ENCODE results near the gene AK2.

The AK2 gene

GRCh38 chr1:33024430-33025179, 12.1 kb downstream of the AK2 start:
- peak; percentile 28 to 70 (median 60) for DNase-seq (ENCODE audit: low read depth in 3 of 3)

GRCh38 chr1:33022650-33023200, 14.0 kb downstream of the AK2 start:
- DNase-seq (ENCODE audit: low read depth in 3 of 3), result no peak

GRCh38 chr1:33021567-33022431, 14.9 kb downstream of the AK2 start:
- no peak for DNase-seq (ENCODE audit: low read depth in 3 of 3)

- no peak for DNase-seq (ENCODE audit: low read depth in 3 of 3)
Measured at GRCh38 chr1:33018112-33018511, 18.6 kb downstream of the AK2 start.

- no peak for DNase-seq (ENCODE audit: low read depth in 3 of 3)
Measured at GRCh38 chr1:33017175-33017574, 19.5 kb downstream of the AK2 start.

GRCh38 chr1:33015216-33015615, 21.5 kb downstream of the AK2 start:
- no peak for DNase-seq (ENCODE audit: low read depth in 3 of 3)

GRCh38 chr1:33014464-33015163, 22.1 kb downstream of the AK2 start:
- no peak for DNase-seq (ENCODE audit: low read depth in 3 of 3)

- no peak for DNase-seq (ENCODE audit: low read depth in 3 of 3)
Measured at GRCh38 chr1:33013791-33014190, 22.9 kb downstream of the AK2 start.

GRCh38 chr1:33012165-33012564, 24.5 kb downstream of the AK2 start:
- no peak for DNase-seq (ENCODE audit: low read depth in 3 of 3)

GRCh38 chr1:33010932-33011731, 25.6 kb downstream of the AK2 start:
- no peak for DNase-seq (ENCODE audit: low read depth in 3 of 3)

GRCh38 chr1:33009561-33009960, 27.1 kb downstream of the AK2 start:
- no peak for DNase-seq (ENCODE audit: low read depth in 3 of 3)

GRCh38 chr1:33008051-33008914, 28.4 kb downstream of the AK2 start:
- no peak for DNase-seq (ENCODE audit: low read depth in 3 of 3)

- no peak for DNase-seq (ENCODE audit: low read depth in 3 of 3)
Measured at GRCh38 chr1:33007190-33008050, 29.3 kb downstream of the AK2 start.

GRCh38 chr1:33005838-33006421, 30.8 kb downstream of the AK2 start:
- no peak for DNase-seq (ENCODE audit: low read depth in 3 of 3)

GRCh38 chr1:33005117-33005837, 31.4 kb downstream of the AK2 start:
- no peak for DNase-seq (ENCODE audit: low read depth in 3 of 3)

GRCh38 chr1:33004613-33005012, 32.1 kb downstream of the AK2 start:
- DNase-seq (ENCODE audit: low read depth in 3 of 3), result no peak

GRCh38 chr1:33003657-33004056, 33.0 kb downstream of the AK2 start:
- no peak for DNase-seq (ENCODE audit: low read depth in 3 of 3)

- DNase-seq (ENCODE audit: low read depth in 3 of 3), result no peak
Measured at GRCh38 chr1:33002006-33002405, 34.7 kb downstream of the AK2 start.
